IMR-90 (cell line): ENCODE measurements around the gene FAM221A. TPM values are rescaled to one million over a fixed set of nuclear protein-coding genes. Genes with fewer than 3 reads are reported as not detected.

Source experiments
- ATAC-seq: fragments of 200-7000 bp; cut with Tn5 transposase; 2 replicates; pipeline ENCODE4 v1.9.1; 2020; ENCODE audit warnings: low read depth, mild to moderate bottlenecking, moderate library complexity
- Bru-seq: library from RNA; stranded (reverse); fragments of 400-500 nt; gene quantifications from one replicate; lab custom pipeline; 2021; lab: Mats Ljungman, UMichigan
- BruChase-seq, 2 experiments: library from RNA; stranded (reverse); fragments of 400-500 nt; gene quantifications; one replicate each; lab custom pipeline; 2021; lab: Mats Ljungman, UMichigan
- BruUV-seq: library from RNA; stranded (reverse); fragments of 400-500 nt; replicated peaks from 2 replicates; lab custom pipeline; 2021; lab: Mats Ljungman, UMichigan
- CTCF ChIA-PET: fragments of 300-600 bp; formaldehyde crosslinking; extraction: SDS; loops from one replicate; lab custom pipeline; 2021; ENCODE audit warnings: antibody characterized with exemption; lab: Yijun Ruan, JAX
- POLR2A ChIA-PET: fragments of 300-600 bp; sonication (Branson Sonifier 250); formaldehyde crosslinking; loops from one replicate; lab custom pipeline; 2022; ENCODE audit warnings: antibody characterized with exemption; ENCODE audit not compliant: unreplicated experiment; lab: Charles Lee
- DNase-seq: peaks from one replicate; pipeline ENCODE4 v3.0.0; 2013
- H2AFZ ChIP-seq: replicated peaks from 2 replicates; pipeline ENCODE3; 2013; ENCODE audit warnings: low read length, mild to moderate bottlenecking; ENCODE audit not compliant: poor library complexity
- H2AK5ac ChIP-seq: 2 replicates; pipeline ENCODE4 v1.6.1; 2013; ENCODE audit warnings: low read depth, low read length, inconsistent platforms
- H2AK9ac ChIP-seq: replicated peaks from 2 replicates; pipeline ENCODE3; 2013; ENCODE audit warnings: mild to moderate bottlenecking, low read depth, low read length, moderate library complexity; ENCODE audit not compliant: poor library complexity
- H2BK120ac ChIP-seq: 2 replicates; pipeline ENCODE4 v1.6.1; 2013; ENCODE audit warnings: low read depth, low read length, inconsistent platforms
- H2BK15ac ChIP-seq: 3 replicates; pipeline ENCODE4 v1.6.1; 2013; ENCODE audit warnings: low read depth, low read length, inconsistent platforms
- H2BK20ac ChIP-seq: 2 replicates; pipeline ENCODE4 v1.6.1; 2013; ENCODE audit warnings: low read depth, mild to moderate bottlenecking, inconsistent platforms, low read length, moderate library complexity
- H2BK5ac ChIP-seq: 2 replicates; pipeline ENCODE4 v1.6.1; 2013; ENCODE audit warnings: mild to moderate bottlenecking, low read depth, low read length, inconsistent platforms; ENCODE audit not compliant: poor library complexity, severe bottlenecking
- H3K14ac ChIP-seq: replicated peaks from 2 replicates; pipeline ENCODE4 v1.6.1; 2013; ENCODE audit warnings: low read depth, low read length, inconsistent platforms
- H3K18ac ChIP-seq: 2 replicates; pipeline ENCODE4 v1.6.1; 2013; ENCODE audit warnings: low read depth, low read length, control low read depth
- H3K23ac ChIP-seq: 2 replicates; pipeline ENCODE4 v1.6.1; 2013; ENCODE audit warnings: low read depth, low read length, inconsistent platforms
- H3K27ac ChIP-seq: 2 replicates; pipeline ENCODE4 v1.5.1; 2013; ENCODE audit warnings: mild to moderate bottlenecking, control low read depth, low read length; ENCODE audit not compliant: insufficient read depth
- H3K27me3 ChIP-seq: 2 replicates; pipeline ENCODE4 v1.6.1; 2013; ENCODE audit warnings: low read length; ENCODE audit not compliant: control insufficient read depth, insufficient read depth
- H3K36me3 ChIP-seq: 2 replicates; pipeline ENCODE4 v1.6.1; 2013; ENCODE audit warnings: low read length, mixed read lengths; ENCODE audit not compliant: control insufficient read depth, insufficient read depth
- H3K4ac ChIP-seq: 2 replicates; pipeline ENCODE4 v1.6.1; 2013; ENCODE audit warnings: low read depth, low read length, inconsistent platforms
- H3K4me1 ChIP-seq: 2 replicates; pipeline ENCODE4 v1.6.1; 2013; ENCODE audit warnings: low read length, mixed read lengths; ENCODE audit not compliant: control insufficient read depth, insufficient read depth
- H3K4me2 ChIP-seq: 2 replicates; pipeline ENCODE4 v1.6.1; 2013; ENCODE audit warnings: low read depth, mild to moderate bottlenecking, control low read depth, low read length, moderate library complexity
- H3K4me3 ChIP-seq: 2 replicates; pipeline ENCODE4 v1.5.1; 2013; ENCODE audit warnings: low read depth, mild to moderate bottlenecking, control low read depth, low read length, moderate library complexity; ENCODE audit not compliant: insufficient read depth
- H3K56ac ChIP-seq: 2 replicates; pipeline ENCODE4 v1.6.1; 2013; ENCODE audit warnings: low read length, inconsistent platforms; ENCODE audit not compliant: insufficient read depth; ENCODE audit errors: extremely low read depth
- H3K79me1 ChIP-seq, 2 experiments: 2 replicates each; pipeline ENCODE4 v1.6.1; 2013; ENCODE audit warnings: low read length in 2 of 2, inconsistent platforms in 1 of 2, low read depth in 1 of 2
- H3K9ac ChIP-seq: 2 replicates; pipeline ENCODE4 v1.6.1; 2013; ENCODE audit warnings: low read depth, low read length, control low read depth
- H3K9me1 ChIP-seq: 2 replicates; pipeline ENCODE4 v1.6.1; 2013; ENCODE audit warnings: low read length, inconsistent platforms; ENCODE audit not compliant: insufficient read depth
- H3K9me3 ChIP-seq: 2 replicates; pipeline ENCODE4 v1.6.1; 2013; ENCODE audit warnings: low read length; ENCODE audit not compliant: control insufficient read depth, insufficient read depth
- H4K20me1 ChIP-seq: 2 replicates; pipeline ENCODE4 v1.6.1; 2013; ENCODE audit warnings: low read length, inconsistent platforms; ENCODE audit not compliant: insufficient read depth
- H4K5ac ChIP-seq: 2 replicates; pipeline ENCODE4 v1.6.1; 2013; ENCODE audit warnings: mild to moderate bottlenecking, low read depth, low read length, control low read depth
- H4K8ac ChIP-seq, 2 experiments: 2 replicates each; pipeline ENCODE4 v1.6.1; 2013; ENCODE audit warnings: low read depth in 2 of 2, low read length in 2 of 2, control low read depth in 1 of 2, inconsistent platforms in 1 of 2
- H4K91ac ChIP-seq: 2 replicates; pipeline ENCODE4 v1.6.1; 2013; ENCODE audit warnings: low read depth, low read length, inconsistent platforms; ENCODE audit not compliant: insufficient read depth
- BHLHE40 ChIP-seq: fragments of 150-350 bp; IDR thresholded peaks from 2 replicates; pipeline ENCODE4 v1.6.1; 2016; ENCODE audit warnings: mild to moderate bottlenecking, low read depth, low read length
- CEBPB ChIP-seq: IDR thresholded peaks from 2 replicates; pipeline ENCODE4 v1.6.1; 2012; ENCODE audit warnings: low read depth, low read length, improper control_type of control experiment
- CTCF ChIP-seq: conservative IDR thresholded peaks from 2 replicates; pipeline ENCODE4 v1.5.1; 2012; ENCODE audit warnings: mild to moderate bottlenecking, low read depth, low read length, improper control_type of control experiment
- ELK1 ChIP-seq: fragments of 150-350 bp; IDR thresholded peaks from 2 replicates; pipeline ENCODE4 v1.6.1; 2016; ENCODE audit warnings: low read depth, mild to moderate bottlenecking, low read length, moderate library complexity, borderline replicate concordance
- MAFK ChIP-seq: IDR thresholded peaks from 2 replicates; pipeline ENCODE4 v1.6.1; 2012; ENCODE audit warnings: low read depth, low read length, improper control_type of control experiment
- MAZ ChIP-seq: IDR thresholded peaks from 2 replicates; pipeline ENCODE4 v1.6.1; 2012; ENCODE audit warnings: low read depth, mild to moderate bottlenecking, low read length, improper control_type of control experiment, moderate library complexity, borderline replicate concordance
- MXI1 ChIP-seq: IDR thresholded peaks from 2 replicates; pipeline ENCODE4 v1.6.1; 2012; ENCODE audit warnings: low read depth, mild to moderate bottlenecking, low read length, moderate library complexity, borderline replicate concordance
- NFE2L2 ChIP-seq: fragments of 150-350 bp; IDR thresholded peaks from 2 replicates; pipeline ENCODE4 v1.6.1; 2016; ENCODE audit warnings: low read depth, mild to moderate bottlenecking, low read length
- POLR2A ChIP-seq: IDR thresholded peaks from 2 replicates; pipeline ENCODE4 v1.6.1; 2012; ENCODE audit warnings: mild to moderate bottlenecking, low read depth, low read length
- WGBS, 2 experiments: methylation state at CpG; one replicate each; pipeline versions ENCODE4 v1.1.5 to v1.1.7; 2013; ENCODE audit warnings: missing lambda C conversion rate in 2 of 2; ENCODE audit not compliant: insufficient read length in 1 of 2; ENCODE audit errors: extremely low coverage in 2 of 2; 5-methylcytosine and 5-hydroxymethylcytosine counted together
- dilution Hi-C: fragments of 300-500 bp; cut with HindIII; formaldehyde crosslinking; loops from one replicate; pipeline ENCODE4 v1.14.3; 2018; ENCODE audit warnings: low sequenced_read_pairs; ENCODE audit not compliant: unreplicated experiment
- in situ Hi-C: fragments of 300-500 bp; cut with MboI; formaldehyde crosslinking; loops from 3 replicates; pipeline ENCODE4 v1.14.3; 2019; ENCODE audit warnings: low sequenced_read_pairs, inconsistent platforms, mixed read lengths
- intact Hi-C: fragments of 100-400 bp; cut with micrococcal nuclease; formaldehyde crosslinking; loops from 2 replicates; pipeline ENCODE4 v1.10.0; 2022
- long read RNA-seq: library from polyadenylated mRNA; unstranded; transcript quantifications from one replicate; pipeline ENCODE4 v2.0.0, GENCODE V29; 2021; ENCODE audit not compliant: unreplicated experiment
- polyA plus RNA-seq, 3 experiments: library from polyadenylated mRNA; depleted of rRNA; stranded (reverse); fragments of >200 nt; gene quantifications; 2 replicates each; pipeline ENCODE4 v1.2.3, GENCODE V29; 2012; ENCODE audit warnings: low replicate concordance in 1 of 3
- total RNA-seq: library from RNA; depleted of rRNA; stranded (reverse); fragments of >200 nt; gene quantifications from 2 replicates; pipeline ENCODE4 v1.2.3, GENCODE V29; 2012; rRNA removed

Gene FAM221A
- total RNA-seq, result 1.1 and 1.4 TPM in 2 replicates
- polyA plus RNA-seq (2012; rRNA removed), result 2.0 and 2.1 TPM in 2 replicates
- 0.75 and 1.0 TPM in 2 replicates for polyA plus RNA-seq (2012; cell fraction: cytosol; rRNA removed)
- 3.1 and 9.5 TPM in 2 replicates for polyA plus RNA-seq (2012; cell fraction: nucleus; rRNA removed; ENCODE audit: low replicate concordance)
- percentile 42 among the genes with signal in this experiment for Bru-seq, nascent RNA
- percentile 49 among the genes with signal in this experiment for BruChase-seq, experiment 1, labeled RNA remaining after a 6-hour chase
- BruChase-seq, experiment 2, labeled RNA remaining after a 2-hour chase, result percentile 49 among the genes with signal in this experiment
- long read RNA-seq, partial matches to known transcripts, result 1 of 3 reads
- long read RNA-seq, other reads (novel, unspliced or antisense), result 0 of 3 reads

GRCh38 chr7:23679898-23680413 is at the start of gene FAM221A:
Gene FAM221A (plus strand): TSS chr7:23680199. CDS start chr7:23680219, 20 bp downstream.
- peak; percentile 99 for ATAC-seq
- Histone ChIP-seq H4K91ac (no peak within 1 kb of the TSS), H2AFZ (peak within 1 kb of the TSS; percentile 91), H2BK20ac (no peak within 1 kb of the TSS), H2BK120ac (no peak within 1 kb of the TSS), H4K8ac (peak within 1 kb of the TSS in 1 of 2 experiments; percentile 52; a peak in 1 of 4 replicates), H3K4ac (no peak within 1 kb of the TSS), H3K56ac (no peak within 1 kb of the TSS), H3K36me3 (no peaks in the 10 kb centered on the region), H4K20me1 (no peaks in the 10 kb centered on the region), H3K14ac (no peak within 1 kb of the TSS), H3K23ac (peak within 1 kb of the TSS; percentile 15; the same call in 1 of the 2 replicates), H4K5ac (no peak within 1 kb of the TSS), H3K27ac (no peak within 1 kb of the TSS), H2BK15ac (no peak within 1 kb of the TSS), H3K18ac (no peak within 1 kb of the TSS), H3K4me1 (no peaks in the 10 kb centered on the region), H3K9ac (no peak within 1 kb of the TSS), H2AK5ac (no peak within 1 kb of the TSS), H3K9me1 (no peaks in the 10 kb centered on the region), H2BK5ac (no peak within 1 kb of the TSS), H3K4me3 (peak within 1 kb of the TSS; percentile 59), H3K9me3 (no peaks in the 10 kb centered on the region), H3K4me2 (peak within 1 kb of the TSS; percentile 99), H3K27me3 (no peaks in the 10 kb centered on the region), H2AK9ac (no peak within 1 kb of the TSS), H3K79me1 (no peaks in the 10 kb centered on the region)
- ChIA-PET POLR2A (no interaction called here), CTCF (interaction anchor here (0.6 to 1.6 kb wide), 2 partner anchors 9 to 62 kb away, joined by 3 to 7 read pairs; no protein-coding TSS in a partner anchor)
- dilution Hi-C loops, result no loop called here
- peak; percentile 67 for DNase-seq
- in situ Hi-C loops, result loop anchor here (10.0 kb wide), 1 partner anchor 85 kb away; the partner anchor contains the start of gene CCDC126
- intact Hi-C loops, result loop anchor here (5.0 kb wide), 1 partner anchor 83 kb away; the partner anchor contains the start of gene CCDC126
- 1% methylated on average over 26 of the region's 53 CpGs; no CpG with 5 or more reads in 1 of the 2 experiments for WGBS, 2 experiments
- no TSS peak for BruUV-seq
- TF ChIP-seq BHLHE40, result no peak
- TF ChIP-seq CTCF, result peak; percentile 61
- no peak for TF ChIP-seq ELK1
- no peak for TF ChIP-seq POLR2A
- TF ChIP-seq MAFK, result no peak
- TF ChIP-seq MXI1, result peak; percentile 23; the same call in 1 of the 2 replicates
- no peak for TF ChIP-seq CEBPB
- no peak for TF ChIP-seq MAZ
- no peak for TF ChIP-seq NFE2L2
